ENCODE measurements around the gene NTMT1.

Gene NTMT1

DNA sequence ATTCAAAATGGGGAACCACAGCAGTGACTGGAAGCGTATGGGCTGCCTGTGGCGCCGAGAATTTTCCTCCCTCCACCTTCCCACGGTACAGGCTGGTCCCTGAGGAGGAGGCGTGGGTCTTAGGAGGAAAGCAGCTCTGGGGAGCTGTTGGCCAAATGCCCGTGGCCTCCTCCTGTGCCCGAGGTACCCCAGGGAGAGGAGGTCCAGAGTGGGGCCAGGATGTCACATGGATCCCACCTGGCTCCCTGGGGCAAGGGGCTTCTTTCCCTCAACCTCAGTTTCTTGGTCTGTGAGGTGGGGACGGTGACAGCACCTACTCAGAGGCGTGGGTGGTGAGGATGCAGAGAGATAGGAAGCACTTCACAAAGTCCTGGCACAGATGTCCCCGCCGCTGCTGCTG lies 56.0 kb downstream of the NTMT1 start:
- Histone ChIP-seq H3K27me3 (ENCODE audit: control insufficient read depth, insufficient read depth, low read length) (no peaks in the 10 kb centered on the region), H3K27ac (no peak overlapping the region), H3K36me3 (ENCODE audit: control insufficient read depth, insufficient read depth, low read length) (no peaks in the 10 kb centered on the region)

DNA sequence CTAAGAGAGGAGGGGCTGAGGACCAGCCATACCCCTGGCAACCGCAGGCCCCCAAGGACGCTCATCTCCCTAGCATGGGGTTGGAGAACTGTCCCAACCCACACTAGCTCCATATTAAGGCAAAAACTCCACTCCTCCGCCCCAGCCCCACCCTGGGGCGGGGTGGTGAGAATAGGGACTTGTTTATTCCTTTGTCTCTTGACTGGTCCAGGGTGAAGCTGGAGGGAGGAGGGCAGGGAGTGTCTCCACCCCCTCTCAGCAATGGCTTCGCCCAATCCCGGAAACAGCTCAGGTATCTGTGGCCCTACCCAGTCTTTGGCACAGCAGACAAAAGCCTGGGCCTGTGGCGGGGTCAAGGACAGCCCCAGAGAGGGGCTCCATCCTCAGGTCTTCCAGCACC lies 56.4 kb downstream of the NTMT1 start:
- Histone ChIP-seq H3K27ac (no peak overlapping the region), H3K36me3 (ENCODE audit: control insufficient read depth, insufficient read depth, low read length) (no peaks in the 10 kb centered on the region), H3K9me3 (ENCODE audit: control insufficient read depth, low read length) (no peaks in the 10 kb centered on the region), H3K4me3 (ENCODE audit: low read depth, low read length) (no peak overlapping the region), H3K27me3 (ENCODE audit: control insufficient read depth, insufficient read depth, low read length) (no peaks in the 10 kb centered on the region), H2AFZ (no peak overlapping the region), H3K79me2 (no peaks in the 10 kb centered on the region), H3K4me2 (ENCODE audit: low read length) (no peak overlapping the region), H3K4me1 (no peaks in the 10 kb centered on the region), H3K9ac (no peak overlapping the region)
- TF ChIP-seq, protein P1, sequence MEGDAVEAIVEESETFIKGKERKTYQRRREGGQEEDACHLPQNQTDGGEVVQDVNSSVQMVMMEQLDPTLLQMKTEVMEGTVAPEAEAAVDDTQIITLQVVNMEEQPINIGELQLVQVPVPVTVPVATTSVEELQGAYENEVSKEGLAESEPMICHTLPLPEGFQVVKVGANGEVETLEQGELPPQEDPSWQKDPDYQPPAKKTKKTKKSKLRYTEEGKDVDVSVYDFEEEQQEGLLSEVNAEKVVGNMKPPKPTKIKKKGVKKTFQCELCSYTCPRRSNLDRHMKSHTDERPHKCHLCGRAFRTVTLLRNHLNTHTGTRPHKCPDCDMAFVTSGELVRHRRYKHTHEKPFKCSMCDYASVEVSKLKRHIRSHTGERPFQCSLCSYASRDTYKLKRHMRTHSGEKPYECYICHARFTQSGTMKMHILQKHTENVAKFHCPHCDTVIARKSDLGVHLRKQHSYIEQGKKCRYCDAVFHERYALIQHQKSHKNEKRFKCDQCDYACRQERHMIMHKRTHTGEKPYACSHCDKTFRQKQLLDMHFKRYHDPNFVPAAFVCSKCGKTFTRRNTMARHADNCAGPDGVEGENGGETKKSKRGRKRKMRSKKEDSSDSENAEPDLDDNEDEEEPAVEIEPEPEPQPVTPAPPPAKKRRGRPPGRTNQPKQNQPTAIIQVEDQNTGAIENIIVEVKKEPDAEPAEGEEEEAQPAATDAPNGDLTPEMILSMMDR (IDR thresholded peaks at IDR 0.05), result no peak

More for the DNA sequence above, 56.0 kb downstream of the NTMT1 start:
- Histone ChIP-seq H3K9ac (no peak overlapping the region), H2AFZ (no peak overlapping the region), H3K4me3 (ENCODE audit: low read depth, low read length) (no peak overlapping the region), H3K4me1 (no peaks in the 10 kb centered on the region), H3K9me3 (ENCODE audit: control insufficient read depth, low read length) (no peaks in the 10 kb centered on the region), H3K4me2 (ENCODE audit: low read length) (no peak overlapping the region), H3K79me2 (no peaks in the 10 kb centered on the region)
- TF ChIP-seq, protein P1 (IDR thresholded peaks at IDR 0.05), result no peak

DNA sequence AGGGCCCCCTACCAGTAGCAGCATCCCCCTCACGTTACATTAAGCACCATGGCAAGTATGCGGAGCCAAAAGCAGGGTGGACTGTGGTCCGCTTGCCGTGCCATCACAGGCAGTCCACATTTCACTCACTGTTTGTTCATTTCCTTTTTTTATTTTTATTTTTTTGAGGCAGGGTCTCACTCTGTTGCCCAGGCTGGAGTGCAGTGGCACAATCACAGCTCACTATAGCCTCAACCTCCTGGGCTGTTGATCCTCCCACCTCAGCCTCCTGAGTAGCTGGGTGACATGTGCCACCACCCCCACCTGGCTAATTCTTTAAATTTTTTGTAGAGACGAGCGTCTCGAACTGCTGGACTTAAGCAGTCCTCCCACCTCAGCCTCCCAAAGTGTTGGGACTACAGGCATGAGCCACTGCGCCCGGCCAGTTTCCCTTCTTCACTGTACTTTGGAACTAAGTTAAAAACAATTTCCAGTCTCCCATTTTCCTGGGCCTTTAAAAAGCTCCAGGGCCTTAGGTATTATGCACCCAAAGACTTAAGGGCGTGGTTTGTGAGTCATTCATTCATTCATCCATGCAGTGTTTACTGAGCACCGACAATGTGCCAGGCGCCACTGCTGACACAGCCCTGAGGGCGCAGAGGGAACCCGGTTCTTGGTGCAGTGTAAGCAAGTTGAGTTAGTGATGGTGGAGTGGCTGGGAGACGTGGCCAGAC lies 59.4 kb downstream of the NTMT1 start:
- Histone ChIP-seq H3K36me3 (ENCODE audit: control insufficient read depth, insufficient read depth, low read length) (no peaks in the 10 kb centered on the region), H3K79me2 (no peaks in the 10 kb centered on the region), H3K27ac (no peak overlapping the region), H3K9me3 (ENCODE audit: control insufficient read depth, low read length) (no peaks in the 10 kb centered on the region), H3K9ac (no peak overlapping the region), H3K4me3 (ENCODE audit: low read depth, low read length) (no peak overlapping the region), H3K4me1 (no peaks in the 10 kb centered on the region), H3K4me2 (ENCODE audit: low read length) (no peak overlapping the region), H2AFZ (no peak overlapping the region), H3K27me3 (ENCODE audit: control insufficient read depth, insufficient read depth, low read length) (no peaks in the 10 kb centered on the region)
- TF ChIP-seq, protein P1 (IDR thresholded peaks at IDR 0.05), result no peak
